ENCODE measurements around the gene MECR.

Gene MECR

GRCh38 chr1:29211086-29212030 lies 19.4 kb downstream of the MECR start:
- in situ Hi-C loops (cut with HindIII; ENCODE audit: low sequenced_read_pairs), result no loop called here

- in situ Hi-C loops (cut with HindIII; ENCODE audit: low sequenced_read_pairs), result no loop called here
Measured at GRCh38 chr1:29210278-29211085, 20.3 kb downstream of the MECR start.

- in situ Hi-C loops (cut with HindIII; ENCODE audit: low sequenced_read_pairs), result no loop called here
Measured at GRCh38 chr1:29209173-29209572, 21.6 kb downstream of the MECR start.

GRCh38 chr1:29208442-29208841 lies 22.3 kb downstream of the MECR start:
- in situ Hi-C loops (cut with HindIII; ENCODE audit: low sequenced_read_pairs), result no loop called here

GRCh38 chr1:29202584-29203340 lies 28.0 kb downstream of the MECR start:
- in situ Hi-C loops (cut with HindIII; ENCODE audit: low sequenced_read_pairs), result no loop called here

- in situ Hi-C loops (cut with HindIII; ENCODE audit: low sequenced_read_pairs), result no loop called here
Measured at GRCh38 chr1:29202053-29202452, 28.7 kb downstream of the MECR start.

GRCh38 chr1:29201595-29202051 lies 29.1 kb downstream of the MECR start:
- in situ Hi-C loops (cut with HindIII; ENCODE audit: low sequenced_read_pairs), result no loop called here

GRCh38 chr1:29200906-29201594 lies 29.7 kb downstream of the MECR start:
- in situ Hi-C loops (cut with HindIII; ENCODE audit: low sequenced_read_pairs), result no loop called here

GRCh38 chr1:29197993-29198392 lies 32.7 kb downstream of the MECR start:
- in situ Hi-C loops (cut with HindIII; ENCODE audit: low sequenced_read_pairs), result no loop called here

GRCh38 chr1:29197590-29197924 lies 33.2 kb downstream of the MECR start:
- in situ Hi-C loops (cut with HindIII; ENCODE audit: low sequenced_read_pairs), result no loop called here

- in situ Hi-C loops (cut with HindIII; ENCODE audit: low sequenced_read_pairs), result no loop called here
Measured at GRCh38 chr1:29196863-29197589, 33.7 kb downstream of the MECR start.

GRCh38 chr1:29195881-29196291 lies 34.8 kb downstream of the MECR start:
- in situ Hi-C loops (cut with HindIII; ENCODE audit: low sequenced_read_pairs), result no loop called here

GRCh38 chr1:29193879-29194455 lies 36.8 kb downstream of the MECR start:
- in situ Hi-C loops (cut with HindIII; ENCODE audit: low sequenced_read_pairs), result no loop called here

- in situ Hi-C loops (cut with HindIII; ENCODE audit: low sequenced_read_pairs), result no loop called here
Measured at GRCh38 chr1:29190718-29191117, 40.0 kb downstream of the MECR start.

- in situ Hi-C loops (cut with HindIII; ENCODE audit: low sequenced_read_pairs), result no loop called here
Measured at GRCh38 chr1:29186707-29187106, 44.0 kb downstream of the MECR start.

GRCh38 chr1:29186252-29186651 lies 44.5 kb downstream of the MECR start:
- in situ Hi-C loops (cut with HindIII; ENCODE audit: low sequenced_read_pairs), result no loop called here

GRCh38 chr1:29183287-29183686 lies 47.4 kb downstream of the MECR start:
- in situ Hi-C loops (cut with HindIII; ENCODE audit: low sequenced_read_pairs), result no loop called here

GRCh38 chr1:29181413-29182225 lies 49.1 kb downstream of the MECR start, which contains the start of gene SRSF4:
SRSF4 (minus strand) TSS chr1:29181900; CDS start chr1:29181752, 148 bp downstream.
- in situ Hi-C loops (cut with HindIII; ENCODE audit: low sequenced_read_pairs), result no loop called here
